Femur (tissue), 1 donor: ENCODE results near the gene ARHGAP26.

Source experiments
- DNase-seq: peaks from one replicate; pipeline ENCODE4 v3.0.0-alpha.2; 2017

The ARHGAP26 gene

DNA sequence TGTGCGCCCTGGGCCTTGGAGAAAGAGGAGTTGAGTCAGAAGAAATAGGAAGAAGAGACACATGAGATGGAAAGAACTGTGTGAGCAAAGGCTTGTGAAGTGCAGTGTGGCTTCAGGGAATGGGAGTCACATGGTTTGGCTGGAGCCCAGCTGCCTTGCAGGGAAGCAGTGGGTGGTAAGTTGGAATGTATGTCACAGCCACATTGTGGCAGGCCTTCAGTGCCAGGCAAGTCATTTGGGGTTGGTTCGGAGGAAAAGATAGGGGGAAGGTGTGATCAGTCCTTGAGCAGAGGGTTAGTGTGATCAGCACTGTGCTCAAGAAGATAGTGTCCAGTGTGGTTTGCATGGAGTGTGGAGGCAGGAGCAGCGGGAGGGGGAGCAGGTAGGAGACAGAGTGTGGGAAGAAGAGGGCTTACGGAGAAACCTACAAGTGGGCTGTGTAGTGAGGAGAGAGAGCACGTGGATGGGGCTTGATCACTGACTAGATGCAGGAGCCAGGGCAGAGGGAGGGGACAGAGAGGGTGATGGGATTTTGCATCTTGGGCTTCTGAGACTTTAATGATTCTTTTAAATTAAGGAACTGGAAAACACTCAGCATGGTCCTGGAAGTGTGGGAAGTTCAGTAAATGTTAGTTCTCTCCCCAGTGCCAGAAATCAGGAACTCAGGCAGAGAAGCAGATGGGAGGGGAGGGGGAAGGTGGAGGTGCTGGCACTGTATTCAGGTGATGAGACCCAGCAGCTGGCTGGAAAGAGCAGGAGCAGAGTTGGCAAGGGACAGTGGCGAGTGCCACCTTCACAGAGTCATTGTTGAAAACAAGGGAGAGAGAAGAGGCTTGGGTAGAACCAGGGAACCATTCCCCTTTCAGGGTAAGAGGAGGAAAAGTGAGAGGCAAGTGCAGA, 46.6 kb downstream of the ARHGAP26 start:
- peak; percentile 82 for DNase-seq

GRCh38 chr5:142817949-142818431, 47.8 kb downstream of the ARHGAP26 start:
- peak; percentile 48 for DNase-seq

- no peak for DNase-seq
Measured at GRCh38 chr5:142819292-142819691, 49.1 kb downstream of the ARHGAP26 start.

- no peak for DNase-seq
Measured at GRCh38 chr5:142819825-142820224, 49.6 kb downstream of the ARHGAP26 start.

DNA sequence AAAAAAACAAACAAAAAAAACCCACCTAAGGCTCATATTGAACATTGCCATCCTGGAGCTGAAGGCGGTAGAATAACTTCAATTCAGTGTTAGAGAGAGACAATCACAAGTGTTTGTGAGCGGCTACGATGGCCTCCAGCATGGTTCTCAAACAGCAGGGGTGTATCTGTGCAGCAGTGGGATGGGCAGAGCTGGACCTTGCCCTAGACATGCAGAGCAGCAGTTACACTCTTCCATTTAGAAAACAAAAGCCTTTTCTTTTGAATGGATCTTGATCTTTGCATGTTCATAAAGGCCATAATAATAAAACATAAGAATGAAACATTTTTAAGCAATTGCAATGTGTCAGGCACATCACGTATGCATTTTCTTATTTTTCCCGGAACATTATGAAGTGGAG, 50.3 kb downstream of the ARHGAP26 start:
- no peak for DNase-seq

DNA sequence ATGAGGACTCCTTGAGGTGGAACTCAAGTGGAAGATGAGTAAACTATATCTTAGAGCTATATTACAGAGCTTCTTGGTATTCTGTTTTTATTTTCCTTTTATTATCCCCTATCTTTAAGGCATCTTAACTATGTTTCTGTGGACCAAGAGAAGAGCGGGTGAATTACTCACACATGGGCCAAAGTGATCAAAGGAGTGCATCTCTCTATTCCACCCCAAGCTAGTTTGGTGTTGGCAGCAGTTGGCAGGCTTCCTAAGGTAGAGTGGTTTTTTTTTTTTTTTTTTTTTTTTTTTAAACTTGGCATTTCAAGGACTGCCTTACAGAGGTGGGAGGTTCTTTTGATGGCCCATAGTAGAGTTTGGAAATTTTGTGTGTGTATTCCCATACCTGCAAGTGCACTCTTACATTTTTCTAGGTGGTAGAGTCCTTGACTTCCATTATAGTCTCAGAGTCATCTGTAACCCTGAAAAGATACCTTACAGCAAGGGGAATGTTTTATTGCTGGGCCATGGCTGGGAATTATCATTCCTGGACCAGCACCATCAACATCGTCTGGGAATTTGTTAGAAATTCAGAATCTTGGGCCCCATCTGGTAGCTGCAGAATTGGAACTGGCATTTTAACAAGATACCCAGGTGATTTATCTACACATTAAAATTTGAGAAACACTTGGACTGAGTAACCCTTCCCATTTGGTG, 51.0 kb downstream of the ARHGAP26 start:
- DNase-seq = no peak

DNA sequence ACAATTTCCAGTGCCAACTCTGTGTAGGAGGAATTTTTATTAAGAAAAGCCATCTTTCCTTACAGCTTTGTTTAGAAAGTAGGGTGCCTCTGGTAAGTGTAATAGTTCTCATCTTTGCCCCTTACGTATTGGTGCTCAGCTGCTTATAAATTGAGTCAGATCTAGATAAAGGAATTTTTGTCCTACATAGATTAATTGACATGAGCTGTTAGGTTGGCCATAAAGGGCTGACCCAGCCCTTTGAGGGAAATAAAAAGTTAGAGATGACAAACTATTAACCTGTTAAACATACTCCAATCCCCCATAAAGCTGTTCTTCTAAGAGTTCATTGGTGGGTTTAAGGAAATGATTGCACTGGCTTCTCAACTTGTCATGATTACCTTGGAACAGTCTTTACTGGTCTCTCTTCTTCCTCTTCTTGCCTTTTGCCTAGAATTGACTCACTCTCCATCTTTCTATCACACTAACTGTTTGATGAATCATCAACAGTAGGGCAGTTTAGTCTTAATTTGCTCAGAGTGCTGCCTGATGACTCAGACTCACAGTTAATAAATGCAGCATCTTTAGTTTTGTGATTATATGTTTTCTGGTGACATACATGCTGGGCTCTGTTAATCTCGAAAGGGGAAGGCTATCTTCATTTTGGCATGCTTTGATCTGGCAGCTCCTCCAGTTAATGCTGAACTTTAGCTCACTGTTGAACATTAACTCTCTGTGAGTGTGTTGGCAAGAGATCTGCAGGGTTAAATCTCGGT, 51.7 kb downstream of the ARHGAP26 start:
- no peak for DNase-seq

GRCh38 chr5:142823126-142823525, 52.9 kb downstream of the ARHGAP26 start:
- no peak for DNase-seq

DNA sequence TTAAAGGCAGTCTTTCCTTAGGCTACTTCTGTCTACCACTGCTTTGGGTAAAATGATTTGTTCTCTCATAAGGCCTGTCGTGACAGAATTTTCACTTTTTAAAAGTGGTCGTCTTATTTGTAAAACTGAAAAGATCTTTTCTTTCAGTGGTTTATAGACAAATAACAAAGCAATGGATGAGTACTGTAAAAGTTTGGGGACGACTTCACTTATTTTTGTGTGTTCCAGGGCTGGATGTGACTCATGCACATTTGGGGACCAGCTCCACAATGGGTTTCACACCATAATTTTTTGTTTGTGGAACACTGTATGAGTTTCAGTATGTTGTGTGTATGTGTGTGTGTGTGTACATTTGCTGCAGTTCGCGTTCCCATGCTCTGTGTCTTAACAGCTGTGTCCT, 53.6 kb downstream of the ARHGAP26 start:
- no peak for DNase-seq

DNA sequence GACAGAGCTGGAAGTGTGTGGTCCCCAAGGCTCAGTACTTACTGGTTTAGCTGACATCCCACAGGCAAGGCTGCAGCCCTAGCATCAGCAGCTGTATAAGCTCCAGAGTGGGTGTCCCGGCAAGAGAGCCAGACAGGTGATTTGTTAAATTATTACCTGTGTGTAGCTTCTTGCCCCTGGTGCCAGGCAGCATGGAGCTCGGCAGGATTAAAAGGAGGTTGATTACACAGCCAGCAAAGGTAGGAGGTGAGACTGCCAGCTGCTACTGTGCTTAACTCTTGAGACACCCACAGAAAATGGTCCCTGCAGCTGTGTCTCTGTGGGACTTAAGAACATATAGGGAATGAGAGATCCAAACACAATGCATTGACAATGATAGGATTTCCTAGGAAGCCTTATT, 54.2 kb downstream of the ARHGAP26 start:
- DNase-seq = no peak

- DNase-seq = no peak
Measured at GRCh38 chr5:142825378-142826089, 55.4 kb downstream of the ARHGAP26 start.

- no peak for DNase-seq
Measured at GRCh38 chr5:142826093-142826492, 55.9 kb downstream of the ARHGAP26 start.

DNA sequence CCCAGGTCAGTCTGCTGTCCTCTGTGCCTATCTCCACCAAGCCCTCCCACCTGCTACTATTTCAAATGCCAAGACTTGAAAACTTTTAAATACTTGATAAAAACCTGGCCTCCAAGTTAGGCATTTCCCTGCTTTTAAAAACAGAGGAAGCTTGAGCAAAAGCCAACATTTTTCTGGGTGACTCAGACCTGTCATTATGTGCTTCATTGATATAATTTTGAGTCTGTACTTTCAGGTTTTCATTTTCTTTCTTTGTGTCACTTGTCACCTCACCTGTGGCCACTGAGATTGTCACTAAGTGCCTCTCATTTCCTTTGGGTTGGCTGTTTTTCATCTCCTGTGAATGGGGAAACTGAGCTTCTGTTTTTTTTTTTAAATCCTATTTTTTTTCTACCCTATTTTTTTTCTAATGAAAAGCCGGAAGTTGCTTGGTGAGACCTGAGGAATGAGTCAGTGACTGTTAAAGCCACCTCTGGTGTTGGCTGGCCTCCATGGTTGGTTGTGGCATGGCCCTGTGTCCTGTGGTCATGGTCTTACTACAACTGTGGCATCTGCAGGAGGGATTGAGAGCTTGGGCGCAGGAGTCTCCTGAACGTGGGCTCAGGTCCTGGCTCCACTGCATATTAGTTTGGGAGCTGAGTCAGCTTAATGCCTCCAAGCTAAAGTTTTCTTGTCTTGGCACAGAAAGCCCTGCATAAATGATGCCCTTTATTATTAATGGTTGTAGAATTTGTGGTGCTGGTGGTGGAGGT, 56.7 kb downstream of the ARHGAP26 start:
- DNase-seq = no peak

DNA sequence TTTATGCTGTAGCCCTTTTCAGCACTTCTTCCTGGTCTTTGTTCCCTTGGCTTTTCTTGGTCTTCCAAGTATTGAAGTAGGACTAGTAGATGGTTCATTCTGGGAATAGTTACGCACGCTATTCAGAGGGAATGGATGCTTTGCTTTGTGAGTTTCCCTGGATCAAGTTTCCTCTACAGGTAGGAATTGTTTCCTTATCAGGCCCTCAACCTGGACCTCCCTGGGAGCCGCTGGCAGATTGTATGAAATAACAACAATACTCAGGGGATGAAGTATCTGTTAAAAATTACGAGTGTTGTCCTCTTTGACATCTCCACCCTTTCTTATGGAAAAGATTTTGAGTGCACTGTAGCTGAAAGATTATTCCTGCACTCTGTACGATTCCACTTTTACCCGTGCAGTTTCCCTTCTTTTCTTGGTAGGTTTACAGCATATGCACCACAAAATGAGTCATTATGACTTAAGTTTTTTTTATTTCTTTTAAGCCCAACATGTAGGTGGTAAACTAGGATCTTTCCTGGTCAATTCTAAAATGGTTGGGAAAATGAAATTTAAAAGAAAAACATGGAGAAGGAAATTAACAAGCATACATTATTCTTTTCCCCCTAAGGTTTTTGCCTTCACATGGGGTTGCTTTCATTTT, 57.9 kb downstream of the ARHGAP26 start:
- DNase-seq = no peak

DNA sequence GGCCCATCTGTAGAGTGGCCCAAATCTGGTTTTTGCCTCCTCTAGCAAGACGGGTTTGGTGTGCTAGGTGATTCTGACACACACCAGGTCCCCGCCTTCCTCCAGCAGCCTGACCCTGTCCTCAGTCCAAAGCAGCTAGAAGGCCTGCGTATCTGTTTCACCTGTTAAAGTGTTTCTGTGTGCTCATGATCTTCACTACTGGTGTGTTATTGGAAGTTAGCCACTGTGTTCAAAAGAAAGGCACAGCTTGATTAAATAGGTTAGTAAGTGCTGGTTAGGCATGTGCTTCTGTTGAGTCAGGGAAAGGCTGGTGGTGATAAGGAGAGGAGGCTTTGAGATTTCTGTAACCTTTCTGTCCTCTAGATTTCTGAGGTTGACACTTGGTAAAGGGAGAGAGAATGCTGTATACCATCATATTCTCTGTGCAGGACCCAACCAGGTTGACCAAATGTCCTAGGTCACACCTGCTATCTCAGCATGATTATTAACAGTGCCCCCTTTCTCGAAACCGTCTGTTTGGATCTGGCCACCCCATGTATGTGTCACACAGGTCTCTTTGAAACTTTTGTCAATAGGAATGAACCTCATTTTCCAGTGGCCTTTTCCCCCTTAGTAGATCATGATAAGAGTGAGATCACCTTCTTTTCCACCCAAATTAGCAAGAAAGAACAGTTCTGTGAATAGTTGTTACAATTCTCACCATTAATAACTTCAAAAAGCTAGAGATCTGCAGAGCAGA, 58.8 kb downstream of the ARHGAP26 start:
- no peak for DNase-seq

- DNase-seq = no peak
Measured at GRCh38 chr5:142829801-142830220, 59.6 kb downstream of the ARHGAP26 start.

GRCh38 chr5:142830241-142831008, 60.2 kb downstream of the ARHGAP26 start:
- no peak for DNase-seq

DNA sequence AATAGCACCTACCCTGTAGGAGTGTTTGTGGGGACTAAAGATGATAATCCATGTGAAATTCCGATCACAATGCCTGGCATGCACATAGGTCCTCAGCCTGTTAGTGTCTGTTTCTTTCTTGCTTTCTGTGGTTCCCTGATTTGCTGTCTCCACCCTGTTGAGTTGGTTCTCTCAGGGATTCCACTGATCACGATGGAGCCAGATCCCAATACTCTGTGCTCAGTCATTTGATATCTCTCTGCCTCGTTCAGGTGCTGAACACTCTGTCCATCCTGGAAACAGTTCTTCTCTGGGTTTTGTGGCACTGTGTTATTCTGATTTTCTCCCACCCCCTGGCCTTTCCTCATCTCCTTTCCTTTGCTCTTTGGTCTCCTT, 60.8 kb downstream of the ARHGAP26 start:
- no peak for DNase-seq

DNA sequence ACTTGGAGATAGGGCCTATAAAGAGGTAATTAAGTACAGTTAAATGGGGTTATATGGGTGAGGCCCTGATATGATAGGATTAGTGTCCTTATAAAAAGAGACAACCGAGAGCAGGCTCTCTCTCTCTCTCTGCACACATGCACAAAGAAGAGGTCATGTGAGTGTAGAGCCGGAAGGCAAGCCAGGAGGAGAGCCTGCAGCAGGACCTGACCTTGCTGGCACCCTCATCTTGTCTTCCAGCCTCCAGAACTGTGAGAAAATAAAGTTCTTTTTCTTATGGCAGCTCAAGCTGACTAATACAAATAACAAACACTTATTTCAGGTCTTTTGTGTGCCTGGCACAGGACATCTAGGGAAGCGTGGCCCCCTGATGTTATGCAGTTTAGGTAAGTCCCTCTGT, 62.1 kb downstream of the ARHGAP26 start:
- no peak for DNase-seq
